ENCODE measurements around the gene LOXL3.
A peak's percentile ranks its signal among the peaks of the same experiment; 100 is the strongest.
"Not testable (repeated sequence)": the region's sequence is repeated elsewhere in the genome, so short reads cannot be mapped to it uniquely, and the experiment has no call there.

The LOXL3 gene

GRCh38 chr2:74489906-74490305 lies 63.8 kb downstream of the LOXL3 start:
- TF ChIP-seq CTCF (conservative IDR thresholded peaks at IDR 0.05; ENCODE audit: low read length) = no peak
- no peak overlapping the region for H3K4me3 ChIP-seq (ENCODE audit: low read length)
- no peak for DNase-seq (ENCODE audit: low read depth)

DNA sequence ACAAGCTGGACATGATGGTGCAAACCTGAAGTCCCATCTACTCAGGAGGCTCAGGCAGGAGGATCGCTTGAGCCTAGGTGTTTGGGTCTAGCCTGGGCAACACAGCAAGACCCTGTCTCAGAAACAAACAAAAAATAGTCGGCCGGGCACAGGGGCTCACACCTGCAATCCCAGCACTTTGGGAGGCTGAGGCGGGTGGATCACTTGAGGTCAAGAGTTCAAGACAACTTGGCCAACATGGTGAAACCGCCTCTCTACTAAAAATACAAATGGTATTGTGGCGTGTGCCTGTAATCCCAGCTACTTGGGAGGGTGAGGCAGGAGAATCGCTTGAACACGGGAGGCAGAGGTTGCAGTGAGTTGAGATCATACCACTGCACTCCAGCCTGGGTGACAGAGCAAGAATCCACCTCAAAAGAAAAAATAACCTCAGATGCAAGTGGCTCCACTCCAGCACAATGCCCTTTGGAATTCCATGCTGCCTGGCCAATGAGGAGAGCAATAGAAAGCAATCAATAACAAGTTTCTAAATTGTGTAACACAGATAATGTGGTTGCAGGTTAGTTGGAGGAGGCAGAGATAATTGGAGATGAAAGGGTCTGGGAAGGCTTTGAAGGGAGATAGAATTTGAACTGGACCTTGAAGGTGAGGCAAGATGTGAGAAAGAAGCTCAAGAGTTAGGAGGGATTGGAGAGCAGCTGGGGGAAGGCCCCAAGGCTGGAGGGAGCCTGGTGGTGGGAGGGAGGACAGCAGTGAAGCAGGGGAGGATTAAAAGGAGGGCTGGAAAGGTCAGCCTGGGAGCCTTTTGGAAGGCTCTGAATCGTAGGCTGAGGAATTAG lies 64.9 kb downstream of the LOXL3 start:
- no peak for TF ChIP-seq CTCF (conservative IDR thresholded peaks at IDR 0.05; ENCODE audit: low read length)
- H3K4me3 ChIP-seq (ENCODE audit: low read length) = no peak overlapping the region
- DNase-seq (ENCODE audit: low read depth) = no peak

DNA sequence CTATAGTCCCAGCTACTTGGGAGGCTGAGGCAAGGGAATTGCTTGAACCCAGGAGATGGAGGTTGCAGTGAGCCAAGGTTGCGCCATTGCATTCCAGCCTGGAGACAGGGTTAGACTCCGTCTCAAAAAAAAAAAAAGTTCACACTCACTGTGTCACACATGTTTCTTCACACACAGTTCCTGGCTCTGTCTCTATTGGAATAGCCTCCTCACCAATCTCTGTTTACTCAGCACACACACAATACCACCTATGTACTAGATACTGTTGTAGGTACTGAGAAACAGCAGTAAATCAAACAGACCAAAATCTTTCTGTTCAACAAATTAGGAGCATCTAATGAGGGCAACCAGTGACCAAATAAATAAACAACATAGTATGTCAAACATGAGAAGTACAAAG lies 67.6 kb downstream of the LOXL3 start:
- no peak overlapping the region for H3K4me3 ChIP-seq (ENCODE audit: low read length)
- no peak for TF ChIP-seq CTCF (conservative IDR thresholded peaks at IDR 0.05; ENCODE audit: low read length)
- no peak for DNase-seq (ENCODE audit: low read depth)

GRCh38 chr2:74483675-74484164 lies 70.0 kb downstream of the LOXL3 start:
- DNase-seq (ENCODE audit: low read depth) = not testable (repeated sequence)
- H3K4me3 ChIP-seq (ENCODE audit: low read length) = peak overlapping the region; percentile 97

DNA sequence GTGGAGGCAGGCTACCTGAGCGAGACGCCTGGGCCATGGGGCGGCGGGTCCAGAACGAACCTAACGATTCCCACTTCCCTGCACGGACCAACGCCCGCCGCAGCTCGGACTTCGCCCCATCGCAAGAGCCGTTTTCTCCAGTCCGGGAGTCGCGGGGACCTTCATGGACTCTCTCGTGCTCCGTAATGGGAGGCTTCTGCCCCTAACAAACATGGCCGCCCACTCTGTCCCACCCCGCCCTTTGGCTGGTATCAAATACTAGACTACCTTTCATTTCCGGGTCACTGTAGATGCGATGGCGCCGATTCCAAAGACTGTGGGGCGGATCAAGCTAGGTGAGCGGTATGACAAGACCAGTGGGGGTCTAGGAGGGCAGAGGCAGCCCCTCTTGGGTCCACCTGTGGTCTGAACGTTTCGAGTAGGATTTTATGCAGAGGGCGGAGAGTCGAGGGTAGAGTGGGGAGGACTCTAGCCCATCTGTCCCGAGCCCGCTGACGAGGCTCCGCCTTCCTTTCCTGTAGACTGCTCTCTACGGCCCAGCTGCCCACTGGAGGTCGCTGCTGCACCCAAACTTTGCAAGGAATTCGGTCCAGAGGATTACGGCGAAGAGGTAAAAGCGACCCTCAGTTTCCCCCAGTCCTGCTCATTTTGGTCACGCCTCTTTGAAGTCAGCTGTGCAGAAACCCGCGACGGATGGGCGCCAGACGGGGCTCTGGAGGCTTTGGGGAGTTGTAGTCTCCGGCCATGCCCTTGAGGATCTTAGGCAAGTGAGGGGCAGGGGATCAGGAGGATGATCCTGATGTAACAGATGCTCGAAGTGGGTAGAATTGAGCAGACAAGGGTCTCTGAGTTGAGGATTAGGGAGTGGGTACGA lies 70.7 kb downstream of the LOXL3 start, which contains the start of the genes CCDC142 and TTC31:
Gene CCDC142, minus strand, starts transcription at position 198 of the 874 bp plus-strand sequence. Its CDS starts 161 bp downstream, at position 37.
Gene TTC31, plus strand, starts transcription at position 281 of the 874 bp plus-strand sequence. Its CDS starts 15 bp downstream, at position 296.
- TF ChIP-seq CTCF (conservative IDR thresholded peaks at IDR 0.05; ENCODE audit: low read length) = peak; percentile 88
- H3K4me3 ChIP-seq (ENCODE audit: low read length) = peak within 1 kb of the TSS; percentile 97
- DNase-seq (ENCODE audit: low read depth) = peak; percentile 93
